ENCODE data around the gene WDR27.

- no peak for TF ChIP-seq CTCF (IDR thresholded peaks at IDR 0.05; ENCODE audit: low read depth, low read length)
- TF ChIP-seq POLR2A (IDR thresholded peaks at IDR 0.05; ENCODE audit: extremely low read depth, insufficient read length), result no peak
Observed at GRCh38 chr6:169726049-169726400, 24.2 kb upstream of the WDR27 start.
